NCI-H1930 (cell line): ENCODE data around the gene CATSPER1.
A peak's percentile ranks its signal among the peaks of the same experiment; 100 is the strongest.

Source experiments
- DNase-seq, 2 experiments: peaks; one replicate each; lab custom pipeline; 2025; lab: John Stamatoyannopoulos, UW

Gene CATSPER1

DNA sequence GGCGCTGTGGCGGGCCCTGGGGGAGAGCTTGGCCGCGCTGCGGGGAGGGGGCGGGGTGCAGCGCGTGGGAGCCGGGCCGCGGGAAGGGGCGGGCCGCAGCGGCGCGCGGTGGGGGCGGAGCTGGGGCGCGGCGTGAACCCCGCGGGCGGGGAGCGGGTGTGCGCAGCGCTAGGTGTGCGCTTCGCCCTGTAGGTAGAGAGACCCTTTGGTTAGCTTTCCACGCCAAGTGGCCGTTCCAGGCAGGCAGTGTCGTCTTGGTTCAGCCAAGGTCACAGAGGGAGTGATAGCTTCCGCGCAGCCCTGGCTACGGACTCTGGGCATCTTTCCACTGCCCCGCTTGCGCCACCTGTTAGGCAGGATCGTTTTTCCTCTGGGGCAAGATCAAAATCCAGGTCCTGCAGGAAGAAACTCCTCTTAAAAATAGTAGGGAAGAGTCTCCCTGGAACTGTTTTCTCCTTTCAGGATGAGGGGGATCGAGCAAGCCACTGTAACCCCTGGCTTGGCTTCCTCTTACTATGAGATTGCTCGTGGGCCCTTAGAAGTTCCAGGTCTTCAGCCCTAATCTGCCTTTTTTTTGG is 23.5 kb downstream of the CATSPER1 start:
- no peak for DNase-seq

DNA sequence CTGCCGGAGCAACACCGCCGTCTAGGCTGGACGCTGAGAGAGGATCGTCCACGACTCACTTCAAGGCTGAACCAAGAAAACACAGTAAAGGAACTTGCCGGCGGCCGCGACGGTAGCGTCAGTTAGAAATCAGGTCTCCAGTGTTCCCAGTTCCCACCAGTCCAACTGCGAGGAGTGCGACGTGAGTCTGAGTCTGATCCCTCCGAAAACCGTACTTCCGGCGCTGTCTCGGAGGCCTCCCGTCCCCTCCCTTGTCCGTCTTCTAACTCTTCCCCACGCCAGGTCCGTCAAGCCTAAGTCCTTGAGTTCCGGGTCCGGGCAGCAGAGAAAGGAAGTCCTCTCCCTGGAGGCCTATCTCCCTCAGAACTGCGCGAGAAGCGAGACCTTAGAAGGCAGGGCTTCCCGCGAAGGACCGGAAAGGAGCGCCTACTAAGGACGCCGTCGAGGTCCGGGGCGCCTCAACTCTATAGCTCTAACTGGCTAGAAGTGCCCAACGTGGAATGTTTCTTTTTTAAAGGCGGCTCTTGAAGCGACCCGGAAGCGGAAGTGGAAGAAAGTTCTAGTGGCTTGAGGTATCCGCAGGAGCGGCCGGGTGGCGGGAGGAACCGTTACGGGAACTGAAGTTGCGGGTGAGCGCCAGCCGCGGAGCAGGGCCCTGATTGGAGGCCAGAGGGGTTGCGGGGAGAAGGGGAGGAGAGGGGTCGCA is 24.2 kb downstream of the CATSPER1 start, which contains the start of the genes BANF1 and EIF1AD:
Gene BANF1 (plus strand): TSS at position 562 of the 706 bp plus-strand sequence. CDS start 748 bp downstream, outside the sequence.
Gene EIF1AD (minus strand): TSS at position 216 of the 706 bp plus-strand sequence. CDS start 1,768 bp downstream, outside the sequence.
- peak; percentile 92 to 96 for DNase-seq

- no peak for DNase-seq
Observed at GRCh38 chr11:65997286-65997685, 29.0 kb downstream of the CATSPER1 start.

- DNase-seq: no peak
Observed at GRCh38 chr11:65992056-65992455, 34.2 kb downstream of the CATSPER1 start.

DNA sequence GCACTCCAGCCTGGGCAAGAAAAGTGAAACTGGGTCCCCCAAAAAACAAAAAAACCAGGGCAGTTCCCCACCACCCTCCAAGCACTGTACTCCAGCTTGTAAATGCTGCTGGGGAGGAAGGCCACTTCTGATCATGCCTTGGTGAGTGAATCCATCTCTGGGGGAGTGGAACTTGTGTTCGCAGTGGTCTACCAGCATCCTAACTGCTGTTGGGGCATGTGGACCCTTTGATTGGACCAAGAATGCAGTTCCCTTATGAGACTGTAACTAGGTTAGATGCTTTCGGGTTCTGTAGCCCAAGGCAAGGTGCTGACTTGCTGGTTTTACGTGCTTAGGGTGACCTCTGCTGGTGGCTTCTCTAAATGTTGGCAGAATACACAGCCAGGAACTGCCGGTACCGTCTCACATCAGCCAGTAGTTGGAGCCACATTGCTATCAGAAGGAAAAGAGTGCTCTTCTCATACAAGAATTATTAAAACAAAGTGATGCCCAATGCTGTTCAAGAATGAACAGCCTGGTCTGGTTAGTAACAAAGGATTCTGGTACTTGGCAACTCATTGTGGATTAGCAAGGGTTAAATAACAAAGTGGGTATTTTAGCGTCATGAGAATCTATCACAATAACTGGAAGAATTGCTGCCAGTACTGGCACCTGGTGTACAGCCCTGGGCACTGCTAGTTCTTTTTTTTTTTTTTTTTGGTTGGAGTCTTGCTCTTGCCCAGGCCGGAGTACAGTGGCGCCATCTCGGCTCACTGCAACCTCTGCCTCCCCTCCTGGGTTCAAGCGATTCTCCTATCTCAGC is 37.3 kb downstream of the CATSPER1 start:
- DNase-seq: peak; percentile 78 to 82

GRCh38 chr11:65987336-65987735 is 38.9 kb downstream of the CATSPER1 start:
- no peak for DNase-seq

DNA sequence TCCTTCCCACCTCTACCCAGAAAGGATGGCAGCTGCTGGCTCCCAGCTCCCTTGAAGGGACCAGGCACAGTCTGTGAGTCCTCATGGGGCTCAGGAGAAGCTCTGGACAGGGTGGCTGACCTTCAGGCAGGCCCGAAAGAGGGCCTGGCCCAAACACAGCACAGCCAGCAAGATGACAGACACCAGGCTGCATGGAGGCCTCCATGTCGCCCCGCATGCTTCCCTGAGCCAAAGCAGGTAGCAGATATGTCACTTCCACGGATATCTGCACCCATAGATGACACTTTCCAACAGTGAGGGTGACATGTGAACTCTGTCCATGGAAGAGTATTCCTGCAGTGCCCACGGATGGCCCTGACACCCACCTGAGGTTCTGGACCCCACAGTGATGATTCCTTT is 42.7 kb downstream of the CATSPER1 start:
- DNase-seq: no peak

GRCh38 chr11:65982824-65983588 is 43.3 kb downstream of the CATSPER1 start:
- no peak for DNase-seq

- DNase-seq: no peak
Observed at GRCh38 chr11:65981972-65982823, 44.1 kb downstream of the CATSPER1 start.

DNA sequence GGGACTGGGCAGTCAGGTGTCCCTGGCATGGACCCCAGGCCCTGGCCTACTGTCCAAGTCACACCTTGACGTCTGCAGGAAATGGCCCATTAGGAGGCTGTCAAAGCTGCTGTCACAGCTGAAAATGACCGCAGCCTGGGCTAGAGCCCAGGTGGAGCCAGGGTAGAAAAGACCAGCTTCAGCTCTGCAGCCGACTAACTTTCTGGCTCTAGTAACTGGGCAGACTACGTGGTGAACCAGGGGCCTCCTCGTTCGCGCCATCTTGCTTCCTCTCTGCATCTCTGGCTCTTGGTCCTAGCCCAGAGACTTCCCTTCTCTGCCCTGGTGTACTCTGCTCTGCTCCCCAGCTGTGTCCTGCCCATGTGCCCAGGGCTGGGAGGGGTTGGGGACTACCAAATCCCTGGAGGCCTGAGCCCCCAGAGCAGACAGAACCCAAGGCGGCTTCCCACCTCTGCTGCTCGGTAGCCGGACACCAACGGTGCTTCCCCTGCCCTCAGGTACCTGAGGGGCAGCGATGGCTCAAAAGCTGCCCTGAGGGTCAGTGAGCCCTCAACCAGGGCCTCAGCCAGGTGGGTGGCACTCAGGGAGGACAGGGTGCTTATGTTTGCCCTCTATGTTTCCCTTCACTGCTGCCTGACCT is 45.1 kb downstream of the CATSPER1 start:
- no peak for DNase-seq

DNA sequence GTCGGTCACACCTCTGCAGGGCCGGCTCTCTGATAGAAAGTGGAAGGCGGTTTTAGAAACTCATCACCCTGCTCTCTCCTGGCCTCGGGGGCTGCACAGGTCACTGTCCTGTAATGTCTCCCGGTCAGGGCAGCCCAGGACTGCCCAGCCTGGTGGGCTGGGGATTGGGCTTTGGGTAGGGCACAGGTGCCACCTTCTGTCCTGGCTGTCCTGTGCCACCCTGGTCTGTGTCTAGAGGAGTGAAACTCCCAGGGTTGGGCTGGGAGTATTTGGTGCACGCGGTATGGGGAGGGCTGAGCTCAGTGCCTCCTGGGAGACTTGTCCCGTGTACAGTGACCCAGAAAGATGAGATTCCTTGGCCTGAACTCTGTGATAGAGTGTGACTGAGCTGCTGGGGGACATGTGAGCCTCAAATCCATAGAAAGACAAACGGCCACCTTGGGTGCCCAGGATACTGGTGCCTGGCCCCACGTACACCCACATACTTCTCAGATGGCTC is 47.0 kb downstream of the CATSPER1 start:
- DNase-seq: no peak

- no peak for DNase-seq
Observed at GRCh38 chr11:65978391-65979238, 47.7 kb downstream of the CATSPER1 start.

DNA sequence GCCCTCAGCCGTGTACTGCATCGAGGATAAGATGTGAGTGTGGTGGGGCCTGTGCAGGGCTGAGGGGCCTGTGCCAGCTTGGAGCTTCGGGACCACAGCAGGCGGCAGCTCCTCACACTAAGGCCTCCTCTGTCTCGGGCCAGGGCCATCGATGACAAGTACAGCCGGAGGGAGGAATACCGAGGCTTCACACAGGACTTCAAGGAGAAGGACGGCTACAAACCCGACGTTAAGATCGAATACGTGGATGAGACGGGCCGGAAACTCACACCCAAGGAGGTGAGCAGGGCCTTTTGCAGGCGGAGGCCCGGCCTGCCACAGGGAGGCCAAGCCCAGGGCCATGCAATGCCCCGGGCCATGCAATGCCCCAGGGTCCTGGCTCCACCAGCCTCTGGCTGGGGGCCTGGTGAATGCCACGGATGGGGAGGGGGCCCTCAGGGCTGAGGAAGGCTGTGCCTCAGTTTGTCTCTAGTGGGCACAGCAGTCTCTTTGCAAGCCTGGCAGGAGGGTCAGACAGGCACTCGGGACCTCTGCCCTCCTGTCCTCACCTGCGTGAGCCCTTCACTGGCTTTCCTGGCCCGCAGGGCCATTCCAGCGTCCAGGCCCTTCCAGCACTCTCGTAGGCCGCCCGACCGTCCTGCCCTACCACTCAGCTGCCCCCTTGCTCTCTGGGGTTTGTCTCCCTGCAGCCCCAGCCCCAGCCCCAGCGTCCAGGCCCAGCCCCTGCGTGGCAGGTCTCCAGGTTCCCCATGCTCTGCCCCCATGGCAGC is 48.5 kb downstream of the CATSPER1 start:
- DNase-seq: no peak

DNA sequence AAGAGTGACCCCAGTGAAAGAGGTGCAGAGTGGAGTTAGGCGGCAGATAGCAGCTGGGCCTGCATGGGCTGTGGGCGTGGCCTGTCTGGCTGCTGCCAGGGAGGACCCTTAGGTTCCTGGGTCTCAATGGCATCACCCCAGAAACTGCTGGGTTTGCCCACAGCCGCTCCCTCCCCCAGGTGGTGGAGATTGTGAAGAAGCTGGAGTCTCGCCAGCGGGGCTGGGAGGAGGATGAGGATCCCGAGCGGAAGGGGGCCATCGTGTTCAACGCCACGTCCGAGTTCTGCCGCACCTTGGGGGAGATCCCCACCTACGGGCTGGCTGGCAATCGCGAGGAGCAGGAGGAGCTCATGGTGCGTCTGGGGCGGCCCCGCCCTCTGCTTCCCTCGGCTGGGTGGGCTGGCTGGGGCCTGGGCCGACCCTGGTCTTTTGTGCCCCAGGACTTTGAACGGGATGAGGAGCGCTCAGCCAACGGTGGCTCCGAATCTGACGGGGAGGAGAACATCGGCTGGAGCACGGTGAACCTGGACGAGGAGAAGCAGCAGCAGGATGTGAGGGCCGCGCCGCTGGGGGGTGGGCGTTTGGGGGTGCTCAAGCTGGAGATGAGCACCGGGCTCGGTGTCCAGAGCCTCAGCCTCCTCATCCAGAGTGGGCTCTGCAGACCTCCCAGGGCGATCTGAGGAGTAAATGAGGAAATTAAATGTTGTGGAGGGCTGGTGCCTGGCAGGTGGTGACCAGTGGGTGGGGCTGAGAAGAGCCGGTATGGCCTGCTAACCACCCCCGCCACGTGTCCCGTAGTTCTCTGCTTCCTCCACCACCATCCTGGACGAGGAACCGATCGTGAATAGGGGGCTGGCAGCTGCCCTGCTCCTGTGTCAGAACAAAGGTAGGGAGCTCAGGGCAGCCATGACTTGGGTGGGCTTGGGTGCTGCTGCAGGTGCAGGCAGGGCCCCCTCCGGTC is 49.8 kb downstream of the CATSPER1 start:
- DNase-seq: no peak

GRCh38 chr11:65975771-65976170 is 50.5 kb downstream of the CATSPER1 start:
- no peak for DNase-seq

GRCh38 chr11:65973439-65974110 is 52.7 kb downstream of the CATSPER1 start:
- no peak for DNase-seq

GRCh38 chr11:65972116-65972515 is 54.2 kb downstream of the CATSPER1 start:
- DNase-seq: no peak
